A549 (cell line): ENCODE data around the gene AQP12B.

ENCODE experiments used
- EP300 ChIP-seq, 2 experiments: fragments of >200 bp; sonication (Bioruptor Twin); formaldehyde crosslinking; IDR thresholded peaks; 2 replicates in 1 of 2; 3 replicates in 1 of 2; pipeline ENCODE4 v1.6.1; 2016 to 2017
- JUN ChIP-seq, 2 experiments: fragments of >200 bp; sonication (Bioruptor Twin); formaldehyde crosslinking; IDR thresholded peaks; 2 replicates in 1 of 2; 3 replicates in 1 of 2; pipeline ENCODE4 v1.6.1; 2016 to 2017
- RFX5 ChIP-seq: fragments of 450-650 bp; IDR thresholded peaks from 2 replicates; pipeline ENCODE4 v1.7.1; 2014; ENCODE audit warnings: antibody characterized with exemption, mild to moderate bottlenecking, moderate library complexity
- RNF2 ChIP-seq: fragments of 200-600 bp; sonication (generic); IDR thresholded peaks from 2 replicates; pipeline ENCODE4 v1.6.1; 2016; ENCODE audit warnings: low read depth, mild to moderate bottlenecking, antibody characterized with exemption, moderate library complexity, borderline replicate concordance
- TF ChIP-seq, protein P1 (sequence below): fragments of >200 bp; sonication (Bioruptor Twin); formaldehyde crosslinking; IDR thresholded peaks from 3 replicates; pipeline ENCODE4 v1.6.1; 2016

- no peak for TF ChIP-seq EP300 (IDR thresholded peaks at IDR 0.05)
- TF ChIP-seq JUN (IDR thresholded peaks at IDR 0.05): no peak
- TF ChIP-seq RFX5: no peak
- no peak for TF ChIP-seq RNF2
- TF ChIP-seq, protein P1, sequence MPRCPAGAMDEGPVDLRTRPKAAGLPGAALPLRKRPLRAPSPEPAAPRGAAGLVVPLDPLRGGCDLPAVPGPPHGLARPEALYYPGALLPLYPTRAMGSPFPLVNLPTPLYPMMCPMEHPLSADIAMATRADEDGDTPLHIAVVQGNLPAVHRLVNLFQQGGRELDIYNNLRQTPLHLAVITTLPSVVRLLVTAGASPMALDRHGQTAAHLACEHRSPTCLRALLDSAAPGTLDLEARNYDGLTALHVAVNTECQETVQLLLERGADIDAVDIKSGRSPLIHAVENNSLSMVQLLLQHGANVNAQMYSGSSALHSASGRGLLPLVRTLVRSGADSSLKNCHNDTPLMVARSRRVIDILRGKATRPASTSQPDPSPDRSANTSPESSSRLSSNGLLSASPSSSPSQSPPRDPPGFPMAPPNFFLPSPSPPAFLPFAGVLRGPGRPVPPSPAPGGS: no peak
Measured at GRCh38 chr2:240721596-240722180, 39.0 kb upstream of the AQP12B start.
